Measurements from ENCODE around the gene GHR.

GRCh38 chr5:42520203-42520602, 97.0 kb downstream of the GHR start:
- TF ChIP-seq CTCF (optimal IDR thresholded peaks at IDR 0.05 in 1 of 3, IDR thresholded peaks at IDR 0.05 in 1 of 3, conservative IDR thresholded peaks at IDR 0.05 in 1 of 3; ENCODE audit: extremely low read depth in 1 of 3, insufficient read depth in 2 of 3, low read length in 3 of 3) (no peak), EZH2 (IDR thresholded peaks at IDR 0.05; ENCODE audit: low read length) (no peak)
